HG03066 (cell line): ENCODE data around the gene EIF4A3.
"Not testable (repeated sequence)": the region's sequence is repeated elsewhere in the genome, so short reads cannot be mapped to it uniquely, and the experiment has no call there.

Experiments
- ATAC-seq: cut with Tn5 transposase; IDR thresholded peaks from one replicate; pipeline ENCODE4 v1.9.1; 2021; ENCODE audit warnings: low read depth; ENCODE audit not compliant: unreplicated experiment

EIF4A3 gene

GRCh38 chr17:80102664-80103448 lies 44.1 kb downstream of the EIF4A3 start:
- ATAC-seq: no peak

GRCh38 chr17:80101946-80102663 lies 44.8 kb downstream of the EIF4A3 start:
- ATAC-seq: no peak

- peak; percentile 70 for ATAC-seq
Measured at GRCh38 chr17:80101011-80101945, 45.6 kb downstream of the EIF4A3 start, which contains the start of gene GAA. TSS of gene GAA (plus strand) at chr17:80101581. CDS start at chr17:80104587, 3,006 bp downstream.

GRCh38 chr17:80100035-80100323 lies 46.9 kb downstream of the EIF4A3 start:
- ATAC-seq: no peak

- no peak for ATAC-seq
Measured at GRCh38 chr17:80099291-80100034, 47.5 kb downstream of the EIF4A3 start.

- ATAC-seq: no peak
Measured at GRCh38 chr17:80097844-80098691, 48.9 kb downstream of the EIF4A3 start.

- ATAC-seq: no peak
Measured at GRCh38 chr17:80097127-80097621, 49.8 kb downstream of the EIF4A3 start.

- no peak for ATAC-seq
Measured at GRCh38 chr17:80096561-80097021, 50.3 kb downstream of the EIF4A3 start.

- ATAC-seq: no peak
Measured at GRCh38 chr17:80095844-80096475, 51.0 kb downstream of the EIF4A3 start.

- ATAC-seq: no peak
Measured at GRCh38 chr17:80095038-80095843, 51.7 kb downstream of the EIF4A3 start.

GRCh38 chr17:80092959-80093358 lies 54.0 kb downstream of the EIF4A3 start:
- ATAC-seq: no peak

- ATAC-seq: no peak
Measured at GRCh38 chr17:80091376-80091775, 55.6 kb downstream of the EIF4A3 start.

- not testable (repeated sequence) for ATAC-seq
Measured at GRCh38 chr17:80090164-80090563, 56.8 kb downstream of the EIF4A3 start.

- no peak for ATAC-seq
Measured at GRCh38 chr17:80089762-80090161, 57.2 kb downstream of the EIF4A3 start.

- ATAC-seq: no peak
Measured at GRCh38 chr17:80087346-80088265, 59.3 kb downstream of the EIF4A3 start.

- no peak for ATAC-seq
Measured at GRCh38 chr17:80086616-80087015, 60.3 kb downstream of the EIF4A3 start.

- ATAC-seq: no peak
Measured at GRCh38 chr17:80086081-80086480, 60.8 kb downstream of the EIF4A3 start.
